Medulla oblongata (tissue), 1 donor: ENCODE data around the gene EYA2.
"Not testable (repeated sequence)": the region's sequence is repeated elsewhere in the genome, so short reads cannot be mapped to it uniquely, and the experiment has no call there.

Experiments used
- DNase-seq: peaks from one replicate; pipeline ENCODE4 v3.0.0-alpha.2; 2015; ENCODE audit errors: extremely low spot score

EYA2 gene, protein sequence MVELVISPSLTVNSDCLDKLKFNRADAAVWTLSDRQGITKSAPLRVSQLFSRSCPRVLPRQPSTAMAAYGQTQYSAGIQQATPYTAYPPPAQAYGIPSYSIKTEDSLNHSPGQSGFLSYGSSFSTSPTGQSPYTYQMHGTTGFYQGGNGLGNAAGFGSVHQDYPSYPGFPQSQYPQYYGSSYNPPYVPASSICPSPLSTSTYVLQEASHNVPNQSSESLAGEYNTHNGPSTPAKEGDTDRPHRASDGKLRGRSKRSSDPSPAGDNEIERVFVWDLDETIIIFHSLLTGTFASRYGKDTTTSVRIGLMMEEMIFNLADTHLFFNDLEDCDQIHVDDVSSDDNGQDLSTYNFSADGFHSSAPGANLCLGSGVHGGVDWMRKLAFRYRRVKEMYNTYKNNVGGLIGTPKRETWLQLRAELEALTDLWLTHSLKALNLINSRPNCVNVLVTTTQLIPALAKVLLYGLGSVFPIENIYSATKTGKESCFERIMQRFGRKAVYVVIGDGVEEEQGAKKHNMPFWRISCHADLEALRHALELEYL

GRCh38 chr20:46894579-46894958 lies at the start of gene EYA2:
Gene EYA2 (plus strand): TSS chr20:46894843. CDS start chr20:46990011, 95,168 bp downstream.
- DNase-seq, result no peak

GRCh38 chr20:46844965-46845364 lies 49.7 kb upstream of the EYA2 start:
- no peak for DNase-seq

DNA sequence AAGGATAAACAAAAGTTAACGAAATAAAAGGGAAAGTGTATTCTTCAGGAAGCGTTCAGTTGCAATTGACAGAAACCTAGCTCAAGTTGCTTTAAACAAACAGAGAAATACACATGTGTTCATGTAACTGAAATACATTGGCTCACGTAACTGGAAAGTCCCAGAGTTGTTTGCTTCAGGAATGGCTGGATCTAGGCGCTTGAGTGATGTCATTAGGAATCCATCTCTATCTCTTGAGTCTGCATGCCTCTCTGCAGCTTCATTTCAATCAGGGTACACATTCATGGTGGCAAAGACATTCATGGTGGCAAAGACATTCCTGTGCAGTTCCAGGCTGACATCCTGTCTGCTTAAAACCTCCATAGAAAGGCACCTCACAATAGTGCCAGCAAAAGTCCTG lies 45.4 kb upstream of the EYA2 start:
- DNase-seq, result no peak

GRCh38 chr20:46849751-46850150 lies 44.9 kb upstream of the EYA2 start:
- DNase-seq, result no peak

DNA sequence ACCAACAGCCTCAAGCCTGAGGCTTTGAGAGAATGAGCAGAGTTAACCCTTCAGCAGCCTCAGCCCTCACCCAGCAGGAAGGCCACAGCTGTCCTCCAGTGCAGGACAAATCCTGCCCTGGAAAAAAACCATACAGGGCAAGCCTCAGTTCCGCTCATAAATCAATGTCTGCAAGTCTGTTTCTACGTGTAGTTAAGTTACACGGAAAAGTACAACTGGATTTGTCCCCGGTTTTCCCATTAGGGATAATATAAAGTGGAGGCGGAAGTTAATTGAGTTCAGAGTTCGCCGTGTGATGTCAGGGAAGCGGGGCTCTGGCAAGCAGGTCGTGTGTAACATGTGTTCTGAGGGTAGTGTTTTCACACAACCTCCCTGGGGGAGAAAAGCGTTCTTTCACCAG lies 44.2 kb upstream of the EYA2 start:
- DNase-seq, result no peak

DNA sequence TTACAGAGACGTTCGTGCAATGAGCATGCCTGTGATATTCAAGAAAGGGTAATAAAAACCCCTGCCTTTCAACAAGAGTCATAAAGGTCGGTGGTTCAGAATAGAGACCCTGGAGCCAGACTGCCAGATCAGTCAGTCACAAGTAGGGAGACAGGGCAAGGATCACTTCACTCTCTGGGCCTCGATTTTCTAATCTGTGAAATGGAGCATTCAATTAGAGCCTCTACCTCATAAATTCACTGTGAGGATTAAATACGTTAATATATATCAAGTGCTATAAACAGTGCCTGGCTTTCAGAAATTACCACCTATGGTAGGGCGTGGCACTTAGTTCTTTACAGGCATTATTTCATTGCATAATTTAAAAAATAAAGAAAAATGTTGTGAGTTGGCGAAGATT lies 43.7 kb upstream of the EYA2 start:
- no peak for DNase-seq

- DNase-seq, result no peak
Measured at GRCh38 chr20:46851746-46852145, 42.9 kb upstream of the EYA2 start.

GRCh38 chr20:46852313-46852712 lies 42.3 kb upstream of the EYA2 start:
- DNase-seq, result no peak

DNA sequence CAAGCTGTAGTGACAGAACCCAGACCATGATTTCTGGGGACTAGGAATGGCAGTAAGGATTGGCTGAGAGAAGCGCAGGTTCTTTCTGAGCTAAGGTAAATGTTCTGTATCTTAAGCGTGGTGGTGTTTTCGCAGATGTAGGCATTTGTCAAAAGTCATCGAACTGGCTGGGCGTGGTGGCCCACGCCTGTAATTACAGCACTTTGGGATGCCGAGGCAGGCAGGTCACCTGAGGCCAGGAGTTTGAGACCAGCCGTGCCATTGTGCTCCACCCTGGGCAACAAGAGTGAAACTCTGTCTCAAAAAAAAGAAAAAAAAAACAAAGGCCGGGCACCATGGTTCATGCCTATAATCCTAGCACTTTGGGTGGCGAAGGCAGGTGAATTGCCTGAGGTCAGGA lies 40.7 kb upstream of the EYA2 start:
- DNase-seq, result no peak

DNA sequence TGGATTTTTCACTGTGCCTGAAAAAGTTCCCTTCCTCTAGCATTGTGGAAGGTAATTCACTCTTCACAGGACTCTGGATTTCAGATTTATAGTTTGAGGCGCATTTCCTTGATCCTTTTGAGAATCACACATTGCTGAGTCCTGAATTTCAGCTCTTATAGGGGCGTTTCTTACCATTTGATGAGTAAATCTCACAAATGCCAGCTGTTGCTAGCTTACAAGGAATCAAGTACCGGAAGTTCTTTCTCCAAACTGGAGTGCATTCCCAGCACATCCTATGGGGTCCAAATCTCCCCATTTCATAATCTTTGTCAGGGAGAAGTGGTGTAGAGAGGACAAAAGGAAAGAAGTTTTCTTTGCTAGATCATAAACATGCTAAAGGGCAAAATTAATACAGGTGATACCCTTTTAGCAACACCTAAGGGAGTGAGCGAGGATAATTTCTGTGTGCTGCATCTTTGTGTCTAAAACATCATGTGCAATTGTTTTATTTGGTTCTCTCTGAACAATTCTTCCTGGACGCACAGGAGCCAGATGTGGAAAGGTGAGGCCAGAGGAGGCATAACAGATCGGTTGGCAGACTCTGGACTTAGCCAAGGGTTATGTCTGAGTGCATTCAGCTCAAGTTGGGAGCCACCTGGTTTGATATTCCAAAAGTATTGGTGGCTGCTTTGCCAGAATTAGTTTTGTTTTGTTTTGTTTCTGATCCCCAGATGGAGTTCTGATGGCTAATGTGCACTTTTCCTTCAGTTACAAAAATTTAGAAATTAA lies 37.4 kb upstream of the EYA2 start:
- no peak for DNase-seq

GRCh38 chr20:46865824-46866223 lies 28.8 kb upstream of the EYA2 start:
- no peak for DNase-seq

- no peak for DNase-seq
Measured at GRCh38 chr20:46870041-46870440, 24.6 kb upstream of the EYA2 start.

- DNase-seq, result no peak
Measured at GRCh38 chr20:46872328-46873211, 22.1 kb upstream of the EYA2 start.

DNA sequence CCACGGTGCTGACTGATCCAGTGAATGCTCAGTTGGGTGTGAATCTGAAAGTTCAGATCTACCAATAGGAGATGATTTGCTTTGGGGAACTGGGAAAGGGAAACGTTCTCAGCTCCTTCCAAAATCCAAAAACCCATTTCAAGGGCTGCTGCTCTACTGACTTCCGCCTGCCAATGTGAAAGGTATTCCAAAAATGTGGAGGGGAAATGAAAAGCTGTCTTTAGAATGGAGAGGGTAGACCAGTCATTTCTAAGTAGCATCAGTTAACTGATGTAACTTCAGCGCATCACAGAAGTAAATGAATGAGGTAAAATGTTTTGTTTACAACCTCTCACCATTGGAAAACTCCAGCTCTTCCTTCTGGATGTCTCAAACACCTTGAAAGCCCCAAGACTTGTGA lies 19.6 kb upstream of the EYA2 start:
- DNase-seq, result no peak

GRCh38 chr20:46879386-46879785 lies 15.3 kb upstream of the EYA2 start:
- no peak for DNase-seq

DNA sequence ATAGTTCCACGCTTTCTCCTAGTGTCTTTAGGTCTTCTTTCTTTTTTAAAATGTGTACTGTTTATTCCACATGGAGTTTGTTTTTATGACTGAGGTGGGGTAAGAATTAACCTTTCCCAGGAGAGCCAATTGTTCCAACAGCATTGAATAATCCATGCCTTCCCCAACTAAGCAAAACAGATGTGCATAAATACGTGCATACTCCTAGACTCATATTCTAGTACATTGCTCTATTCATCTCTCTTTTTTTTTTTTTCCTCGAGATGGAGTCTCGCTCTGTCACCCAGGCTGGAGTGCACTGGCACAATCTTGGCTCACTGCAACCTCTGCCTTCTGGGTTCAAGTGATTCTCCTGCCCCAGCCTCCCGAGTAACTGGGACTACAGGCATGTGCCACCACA lies 14.7 kb upstream of the EYA2 start:
- not testable (repeated sequence) for DNase-seq

GRCh38 chr20:46883892-46884291 lies 10.8 kb upstream of the EYA2 start:
- no peak for DNase-seq

GRCh38 chr20:46890682-46891081 lies 4.0 kb upstream of the EYA2 start:
- no peak for DNase-seq

DNA sequence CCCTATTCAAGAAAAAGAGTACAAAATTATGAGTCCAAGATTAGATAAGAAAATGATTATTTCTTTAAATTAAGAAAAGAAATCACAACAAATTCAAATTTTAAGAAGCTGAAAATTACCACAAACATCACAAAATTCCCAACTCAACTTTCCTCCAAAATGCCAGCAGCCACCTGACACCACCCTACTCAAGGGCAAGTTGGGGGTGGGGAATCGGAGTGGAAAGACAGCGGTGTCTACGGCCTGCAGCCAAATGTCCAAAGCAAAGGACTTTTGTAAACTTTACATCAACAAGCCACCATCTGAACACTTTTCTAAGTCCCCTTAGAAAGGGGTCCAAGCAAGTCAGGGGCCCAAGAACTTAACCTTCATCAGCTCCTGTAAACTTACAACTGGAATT lies 1.6 kb upstream of the EYA2 start:
- DNase-seq, result no peak

DNA sequence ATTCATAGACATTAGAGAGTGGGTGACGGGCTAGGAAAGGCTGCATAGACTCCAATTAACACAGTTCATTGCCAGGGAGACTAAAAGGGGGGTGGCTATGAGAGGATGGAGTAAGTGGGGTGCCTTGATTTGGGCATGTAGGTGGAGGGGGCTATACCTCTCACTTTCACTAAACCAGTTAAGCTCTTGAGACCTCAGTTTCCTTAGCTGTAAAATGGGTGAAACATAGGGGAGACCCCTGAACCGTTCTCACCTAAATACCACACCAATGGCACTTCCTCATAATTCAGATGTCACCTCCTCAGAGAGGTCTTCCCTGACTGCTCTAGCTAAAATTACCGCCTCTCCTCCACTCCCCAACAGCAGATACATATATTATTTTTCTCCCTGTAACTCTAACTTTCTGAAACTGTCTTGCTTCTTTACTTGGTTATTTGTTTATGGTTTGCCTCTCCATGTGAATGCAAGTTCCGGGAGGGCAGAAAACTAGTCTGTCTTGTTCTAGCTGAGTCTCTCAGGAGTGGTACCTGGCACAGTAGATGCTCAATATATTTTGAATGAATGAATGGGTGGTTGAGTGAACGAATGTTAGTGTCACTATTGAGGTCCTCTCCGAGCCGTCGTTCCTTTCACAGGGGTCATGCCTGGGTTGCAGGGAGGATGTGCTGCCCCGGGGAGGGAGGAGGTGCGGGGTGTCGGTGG lies 615 bp upstream of the EYA2 start:
- DNase-seq, result no peak
